ENCODE data around the gene DUSP1. TPM values are rescaled to one million over a fixed set of nuclear protein-coding genes. Genes with fewer than 3 reads are reported as not detected.

The DUSP1 gene
- total and polyA plus RNA-seq, 10 of the 15 experiments (the other 5 are each of a cell fraction or from before 2014, with no cell fraction given) = 1.4 to 6.2 (median 3.9) TPM

- TF ChIP-seq RFX5 (IDR thresholded peaks at IDR 0.05; ENCODE audit: low read depth, low read length) (no peak), RAD21 (IDR thresholded peaks at IDR 0.05; ENCODE audit: insufficient read depth, low read depth, low read length) (no peak), MEF2A (IDR thresholded peaks at IDR 0.05; ENCODE audit: insufficient read depth, low read depth, low read length) (no peak), PML (IDR thresholded peaks at IDR 0.05; ENCODE audit: low read length) (no peak), SREBF1 (IDR thresholded peaks at IDR 0.05; ENCODE audit: low read length) (no peak), POU2F2 (IDR thresholded peaks at IDR 0.05; ENCODE audit: borderline replicate concordance, low read depth, low read length) (no peak)
These were observed 35.7 kb downstream of the DUSP1 start (continued) for GRCh38 chr5:172735141-172735831.

DNA sequence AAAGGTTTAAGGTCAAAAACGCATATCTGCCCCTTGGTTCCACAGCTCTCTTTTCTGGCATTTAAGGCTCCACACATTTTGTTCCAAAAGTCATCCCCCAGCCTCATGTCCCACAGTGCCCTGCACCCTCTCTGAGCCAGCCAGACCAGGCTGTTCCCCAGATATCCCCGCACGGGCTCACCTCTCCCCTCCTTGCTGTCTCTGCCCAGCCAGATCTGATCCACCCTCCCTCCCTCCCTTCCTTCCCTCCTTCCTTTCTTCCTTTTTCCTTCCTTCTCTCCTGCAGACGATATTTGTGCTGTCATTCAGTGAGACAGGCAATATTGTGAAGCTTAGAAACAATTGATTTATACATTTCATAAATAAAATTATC is 37.0 kb downstream of the DUSP1 start:
- no TSS peak for BruUV-seq (replicated peaks)
- no peak overlapping the region for H3K4me2 ChIP-seq (ENCODE audit: control insufficient read depth, insufficient read depth)
- SMC1A ChIA-PET (ENCODE audit: uncharacterized antibody, unreplicated experiment) = interaction anchor here (0.8 to 1.7 kb wide), 2 partner anchors 10 to 19 kb away, joined by 3 to 5 read pairs; no protein-coding TSS in a partner anchor
- H3K4me3 ChIP-seq = no peak overlapping the region
- H3K27ac ChIP-seq (ENCODE audit: control insufficient read depth, insufficient read depth) = no peak overlapping the region
- H3K4me1 ChIP-seq (ENCODE audit: control insufficient read depth, insufficient read depth, low read length) = no peaks in the 10 kb centered on the region
- no peak overlapping the region for H2AFZ ChIP-seq (ENCODE audit: control insufficient read depth, low read depth, low read length)
- POLR2A ChIA-PET = no interaction called here
- WGBS (ENCODE audit: insufficient coverage, insufficient replicate concordance, low lambda C conversion rate, missing lambda C conversion rate) = 20% methylated on average over 4 of the region's 4 CpGs
- no peaks in the 10 kb centered on the region for H4K20me1 ChIP-seq (ENCODE audit: control insufficient read depth, insufficient read depth)
- intact Hi-C loops (cut with micrococcal nuclease; ENCODE audit: unreplicated experiment) = no loop called here
- H3K27me3 ChIP-seq (replicated peaks in 1 of 2; ENCODE audit: control insufficient read depth in 2 of 2, insufficient read depth in 2 of 2, low read length in 1 of 2) = peaks cover 0 to 2% of the 10 kb centered on the region in 2 experiments; a peak in 2 of 4 replicates
- no peaks in the 10 kb centered on the region for H3K36me3 ChIP-seq (ENCODE audit: control insufficient read depth in 2 of 2, insufficient read depth in 2 of 2, low read length in 1 of 2)
- FAIRE-seq (no peak), ATAC-seq (no peak), DNase-seq (ENCODE audit: low read depth, low spot score) (no peak)
- H3K9ac ChIP-seq (ENCODE audit: control insufficient read depth, insufficient read depth, low read length) = no peak overlapping the region
- H3K9me3 ChIP-seq (replicated peaks; ENCODE audit: control insufficient read depth, insufficient read depth, low read length) = no peaks in the 10 kb centered on the region
- CTCF ChIA-PET = no interaction called here
- H3K79me2 ChIP-seq (ENCODE audit: control insufficient read depth, insufficient read depth, low read length) = no peaks in the 10 kb centered on the region
- TF ChIP-seq, protein P1, sequence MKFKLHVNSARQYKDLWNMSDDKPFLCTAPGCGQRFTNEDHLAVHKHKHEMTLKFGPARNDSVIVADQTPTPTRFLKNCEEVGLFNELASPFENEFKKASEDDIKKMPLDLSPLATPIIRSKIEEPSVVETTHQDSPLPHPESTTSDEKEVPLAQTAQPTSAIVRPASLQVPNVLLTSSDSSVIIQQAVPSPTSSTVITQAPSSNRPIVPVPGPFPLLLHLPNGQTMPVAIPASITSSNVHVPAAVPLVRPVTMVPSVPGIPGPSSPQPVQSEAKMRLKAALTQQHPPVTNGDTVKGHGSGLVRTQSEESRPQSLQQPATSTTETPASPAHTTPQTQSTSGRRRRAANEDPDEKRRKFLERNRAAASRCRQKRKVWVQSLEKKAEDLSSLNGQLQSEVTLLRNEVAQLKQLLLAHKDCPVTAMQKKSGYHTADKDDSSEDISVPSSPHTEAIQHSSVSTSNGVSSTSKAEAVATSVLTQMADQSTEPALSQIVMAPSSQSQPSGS (IDR thresholded peaks at IDR 0.05; ENCODE audit: low read length) = no peak
- TF ChIP-seq SUPT20H (IDR thresholded peaks at IDR 0.05; ENCODE audit: borderline replicate concordance, control insufficient read depth, low read depth, low read length) (no peak), HCFC1 (IDR thresholded peaks at IDR 0.05; ENCODE audit: low read length) (no peak), E4F1 (IDR thresholded peaks at IDR 0.05; ENCODE audit: borderline replicate concordance, partially characterized antibody) (no peak), CEBPB (IDR thresholded peaks at IDR 0.05; ENCODE audit: borderline replicate concordance in 1 of 2, low read depth in 2 of 2, low read length in 2 of 2) (no peak)
- TF ChIP-seq, protein P2, sequence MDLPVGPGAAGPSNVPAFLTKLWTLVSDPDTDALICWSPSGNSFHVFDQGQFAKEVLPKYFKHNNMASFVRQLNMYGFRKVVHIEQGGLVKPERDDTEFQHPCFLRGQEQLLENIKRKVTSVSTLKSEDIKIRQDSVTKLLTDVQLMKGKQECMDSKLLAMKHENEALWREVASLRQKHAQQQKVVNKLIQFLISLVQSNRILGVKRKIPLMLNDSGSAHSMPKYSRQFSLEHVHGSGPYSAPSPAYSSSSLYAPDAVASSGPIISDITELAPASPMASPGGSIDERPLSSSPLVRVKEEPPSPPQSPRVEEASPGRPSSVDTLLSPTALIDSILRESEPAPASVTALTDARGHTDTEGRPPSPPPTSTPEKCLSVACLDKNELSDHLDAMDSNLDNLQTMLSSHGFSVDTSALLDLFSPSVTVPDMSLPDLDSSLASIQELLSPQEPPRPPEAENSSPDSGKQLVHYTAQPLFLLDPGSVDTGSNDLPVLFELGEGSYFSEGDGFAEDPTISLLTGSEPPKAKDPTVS (IDR thresholded peaks at IDR 0.05; ENCODE audit: low read depth, low read length) = no peak
- RAD21 ChIA-PET (ENCODE audit: unreplicated experiment) = interaction anchor here (1.2 kb wide), 1 partner anchor 172 kb away, joined by 3 read pairs; no protein-coding TSS in a partner anchor
- in situ Hi-C loops (cut with MboI) = no loop called here

All from GM12878 (cell line).